ENCODE data around the gene HSD17B3. TPM values are rescaled to one million over a fixed set of nuclear protein-coding genes. Genes with fewer than 3 reads are reported as not detected.

HSD17B3 gene
- total and polyA plus RNA-seq, 2 of the 13 experiments (the other 11 are each of a cell fraction or from before 2014, with no cell fraction given), result 0.12 TPM; not detected in 1

DNA sequence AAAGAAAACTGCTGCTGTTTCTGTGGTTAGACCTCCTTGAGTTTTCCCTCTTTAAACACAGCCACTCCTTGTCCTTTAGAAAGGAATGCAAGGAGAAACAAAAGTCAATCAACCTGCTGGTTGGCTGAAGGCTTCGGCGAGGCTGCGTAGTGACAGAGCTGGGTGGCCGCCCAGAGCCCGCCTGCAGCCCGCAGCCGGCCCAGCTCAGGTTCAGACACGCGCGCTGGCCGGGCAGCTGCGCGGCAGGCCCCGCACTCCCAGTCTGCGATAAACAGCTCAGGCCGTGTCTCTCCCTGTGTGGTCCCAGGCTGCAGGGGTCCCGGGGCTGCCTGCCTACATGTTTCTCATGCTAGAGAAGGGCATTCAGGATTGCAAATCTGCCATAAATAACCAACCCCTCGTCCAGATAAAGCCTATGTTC, 115.4 kb downstream of the HSD17B3 start (continued):
- TF ChIP-seq, protein P1, sequence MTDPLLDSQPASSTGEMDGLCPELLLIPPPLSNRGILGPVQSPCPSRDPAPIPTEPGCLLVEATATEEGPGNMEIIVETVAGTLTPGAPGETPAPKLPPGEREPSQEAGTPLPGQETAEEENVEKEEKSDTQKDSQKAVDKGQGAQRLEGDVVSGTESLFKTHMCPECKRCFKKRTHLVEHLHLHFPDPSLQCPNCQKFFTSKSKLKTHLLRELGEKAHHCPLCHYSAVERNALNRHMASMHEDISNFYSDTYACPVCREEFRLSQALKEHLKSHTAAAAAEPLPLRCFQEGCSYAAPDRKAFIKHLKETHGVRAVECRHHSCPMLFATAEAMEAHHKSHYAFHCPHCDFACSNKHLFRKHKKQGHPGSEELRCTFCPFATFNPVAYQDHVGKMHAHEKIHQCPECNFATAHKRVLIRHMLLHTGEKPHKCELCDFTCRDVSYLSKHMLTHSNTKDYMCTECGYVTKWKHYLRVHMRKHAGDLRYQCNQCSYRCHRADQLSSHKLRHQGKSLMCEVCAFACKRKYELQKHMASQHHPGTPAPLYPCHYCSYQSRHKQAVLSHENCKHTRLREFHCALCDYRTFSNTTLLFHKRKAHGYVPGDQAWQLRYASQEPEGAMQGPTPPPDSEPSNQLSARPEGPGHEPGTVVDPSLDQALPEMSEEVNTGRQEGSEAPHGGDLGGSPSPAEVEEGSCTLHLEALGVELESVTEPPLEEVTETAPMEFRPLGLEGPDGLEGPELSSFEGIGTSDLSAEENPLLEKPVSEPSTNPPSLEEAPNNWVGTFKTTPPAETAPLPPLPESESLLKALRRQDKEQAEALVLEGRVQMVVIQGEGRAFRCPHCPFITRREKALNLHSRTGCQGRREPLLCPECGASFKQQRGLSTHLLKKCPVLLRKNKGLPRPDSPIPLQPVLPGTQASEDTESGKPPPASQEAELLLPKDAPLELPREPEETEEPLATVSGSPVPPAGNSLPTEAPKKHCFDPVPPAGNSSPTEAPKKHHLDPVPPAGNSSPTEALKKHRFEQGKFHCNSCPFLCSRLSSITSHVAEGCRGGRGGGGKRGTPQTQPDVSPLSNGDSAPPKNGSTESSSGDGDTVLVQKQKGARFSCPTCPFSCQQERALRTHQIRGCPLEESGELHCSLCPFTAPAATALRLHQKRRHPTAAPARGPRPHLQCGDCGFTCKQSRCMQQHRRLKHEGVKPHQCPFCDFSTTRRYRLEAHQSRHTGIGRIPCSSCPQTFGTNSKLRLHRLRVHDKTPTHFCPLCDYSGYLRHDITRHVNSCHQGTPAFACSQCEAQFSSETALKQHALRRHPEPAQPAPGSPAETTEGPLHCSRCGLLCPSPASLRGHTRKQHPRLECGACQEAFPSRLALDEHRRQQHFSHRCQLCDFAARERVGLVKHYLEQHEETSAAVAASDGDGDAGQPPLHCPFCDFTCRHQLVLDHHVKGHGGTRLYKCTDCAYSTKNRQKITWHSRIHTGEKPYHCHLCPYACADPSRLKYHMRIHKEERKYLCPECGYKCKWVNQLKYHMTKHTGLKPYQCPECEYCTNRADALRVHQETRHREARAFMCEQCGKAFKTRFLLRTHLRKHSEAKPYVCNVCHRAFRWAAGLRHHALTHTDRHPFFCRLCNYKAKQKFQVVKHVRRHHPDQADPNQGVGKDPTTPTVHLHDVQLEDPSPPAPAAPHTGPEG (CRISPR knock-in tag; IDR thresholded peaks at IDR 0.05), result no peak
- TF ChIP-seq ZNF556 (CRISPR knock-in tag; IDR thresholded peaks at IDR 0.05; ENCODE audit: borderline replicate concordance), result no peak

DNA sequence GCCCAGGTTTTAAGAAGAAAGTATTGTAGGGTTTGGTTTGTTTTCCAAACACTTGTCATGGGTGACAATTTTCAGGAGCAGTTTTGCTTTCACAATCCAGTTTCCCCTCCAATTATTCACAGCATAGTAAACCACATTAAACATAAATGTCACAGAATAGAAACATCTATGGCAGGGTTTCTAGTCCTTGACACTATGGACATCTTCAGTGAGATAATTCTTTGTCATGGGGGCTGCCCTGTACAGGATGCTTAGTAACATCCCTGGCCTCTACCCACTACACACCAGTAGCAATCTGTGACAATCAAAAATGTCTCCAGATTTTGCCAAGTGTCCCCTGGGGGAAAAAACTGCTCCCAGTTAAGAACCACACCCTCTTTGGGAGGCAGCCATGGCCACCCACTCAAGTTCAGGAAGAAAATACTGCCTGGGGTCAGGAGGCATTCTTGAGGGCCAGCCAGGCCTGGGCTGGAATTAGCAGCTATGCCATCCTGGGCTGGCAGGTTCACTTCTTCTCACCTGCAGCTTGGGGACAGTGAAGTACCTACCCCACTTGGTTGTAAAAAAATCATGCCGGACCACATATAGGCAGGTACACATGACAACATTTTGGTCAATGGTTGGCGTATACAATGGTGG, 116.3 kb downstream of the HSD17B3 start:
- in situ Hi-C loops (cut with HindIII; ENCODE audit: extremely low pct_ligation_motif_present, low pct_unique_long_range_greater_than_20kb), result no loop called here
- no peaks in the 10 kb centered on the region for H3K36me3 ChIP-seq (replicated peaks in 1 of 2; ENCODE audit: control insufficient read depth in 1 of 2, insufficient read depth in 2 of 2, low read length in 2 of 2)
- H3K9me3 ChIP-seq (ENCODE audit: low read length), result peaks cover 8% of the 10 kb centered on the region
- H3K27me3 ChIP-seq (ENCODE audit: control insufficient read depth in 1 of 2, insufficient read depth in 2 of 2, low read length in 2 of 2), result peaks cover 0 to 15% of the 10 kb centered on the region in 2 experiments; a peak in 2 of 5 replicates
- ChIA-PET POLR2A (no interaction called here), CTCF (ENCODE audit: low intra/inter-chr PET ratio, low total read pairs) (no interaction called here)
- H3K4me1 ChIP-seq (ENCODE audit: insufficient read depth, low read length), result no peaks in the 10 kb centered on the region
- no TSS peak for BruUV-seq (replicated peaks)
- intact Hi-C loops (cut with micrococcal nuclease; ENCODE audit: unreplicated experiment), result no loop called here
- FAIRE-seq, result no peak
- H3K4me2 ChIP-seq (ENCODE audit: low read depth, low read length), result no peak overlapping the region
- no peak overlapping the region for H3K9ac ChIP-seq (ENCODE audit: insufficient read depth, low read depth, low read length)
- no peak overlapping the region for H3K27ac ChIP-seq (ENCODE audit: extremely low read length, insufficient read depth, low read length)
- H2AFZ ChIP-seq (ENCODE audit: low read length), result no peak overlapping the region
- 77% methylated on average over 2 of the region's 2 CpGs for WGBS (ENCODE audit: low lambda C conversion rate)
- H3K4me3 ChIP-seq (replicated peaks in 1 of 3; ENCODE audit: insufficient read depth in 1 of 3, low read depth in 2 of 3, low read length in 3 of 3), result no peak overlapping the region
- ATAC-seq, result no peak
- DNase-seq (ENCODE audit: low spot score), result no peak
- H3K79me2 ChIP-seq (ENCODE audit: insufficient read depth, low read length), result no peaks in the 10 kb centered on the region
- no peaks in the 10 kb centered on the region for H4K20me1 ChIP-seq (ENCODE audit: insufficient read depth, low read length)
- no peak for TF ChIP-seq ZNF552 (CRISPR knock-in tag; IDR thresholded peaks at IDR 0.05; ENCODE audit: borderline replicate concordance)
- no peak for TF ChIP-seq ZNF564 (CRISPR knock-in tag; IDR thresholded peaks at IDR 0.05)
- TF ChIP-seq, protein P2, sequence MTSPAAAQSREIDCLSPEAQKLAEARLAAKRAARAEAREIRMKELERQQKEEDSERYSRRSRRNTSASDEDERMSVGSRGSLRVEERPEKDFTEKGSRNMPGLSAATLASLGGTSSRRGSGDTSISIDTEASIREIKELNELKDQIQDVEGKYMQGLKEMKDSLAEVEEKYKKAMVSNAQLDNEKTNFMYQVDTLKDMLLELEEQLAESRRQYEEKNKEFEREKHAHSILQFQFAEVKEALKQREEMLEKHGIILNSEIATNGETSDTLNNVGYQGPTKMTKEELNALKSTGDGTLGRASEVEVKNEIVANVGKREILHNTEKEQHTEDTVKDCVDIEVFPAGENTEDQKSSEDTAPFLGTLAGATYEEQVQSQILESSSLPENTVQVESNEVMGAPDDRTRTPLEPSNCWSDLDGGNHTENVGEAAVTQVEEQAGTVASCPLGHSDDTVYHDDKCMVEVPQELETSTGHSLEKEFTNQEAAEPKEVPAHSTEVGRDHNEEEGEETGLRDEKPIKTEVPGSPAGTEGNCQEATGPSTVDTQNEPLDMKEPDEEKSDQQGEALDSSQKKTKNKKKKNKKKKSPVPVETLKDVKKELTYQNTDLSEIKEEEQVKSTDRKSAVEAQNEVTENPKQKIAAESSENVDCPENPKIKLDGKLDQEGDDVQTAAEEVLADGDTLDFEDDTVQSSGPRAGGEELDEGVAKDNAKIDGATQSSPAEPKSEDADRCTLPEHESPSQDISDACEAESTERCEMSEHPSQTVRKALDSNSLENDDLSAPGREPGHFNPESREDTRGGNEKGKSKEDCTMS (CRISPR knock-in tag; conservative IDR thresholded peaks at IDR 0.05), result no peak
- TF ChIP-seq ZNF879 (CRISPR knock-in tag; IDR thresholded peaks at IDR 0.05), result no peak
- TF ChIP-seq ZNF792 (CRISPR knock-in tag; IDR thresholded peaks at IDR 0.05), result no peak
- TF ChIP-seq, protein P3, sequence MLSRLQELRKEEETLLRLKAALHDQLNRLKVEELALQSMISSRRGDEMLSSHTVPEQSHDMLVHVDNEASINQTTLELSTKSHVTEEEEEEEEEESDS (CRISPR knock-in tag; IDR thresholded peaks at IDR 0.05; ENCODE audit: borderline replicate concordance), result no peak
- no peak for TF ChIP-seq FOXK2 (IDR thresholded peaks at IDR 0.05)
- no peak for TF ChIP-seq KAT2B (IDR thresholded peaks at IDR 0.05; ENCODE audit: borderline replicate concordance, low read depth, low read length)
- no peak for TF ChIP-seq ZNF546 (CRISPR knock-in tag; conservative IDR thresholded peaks at IDR 0.05)
- TF ChIP-seq ZNF530 (CRISPR knock-in tag; IDR thresholded peaks at IDR 0.05; ENCODE audit: low read depth), result no peak
- TF ChIP-seq ZBTB20 (CRISPR knock-in tag; IDR thresholded peaks at IDR 0.05; ENCODE audit: borderline replicate concordance, low read depth), result no peak
- no peak for TF ChIP-seq CREB1 (IDR thresholded peaks at IDR 0.05)
- TF ChIP-seq CREB1 (CRISPR knock-in tag; IDR thresholded peaks at IDR 0.05), result no peak
- no peak for TF ChIP-seq ZNF766 (CRISPR knock-in tag; IDR thresholded peaks at IDR 0.05; ENCODE audit: borderline replicate concordance)

Data from HepG2 (cell line).